HepG2 (cell line): Measurements from ENCODE around the gene RHBDF2. TPM values are rescaled to one million over a fixed set of nuclear protein-coding genes. Genes with fewer than 3 reads are reported as not detected.
A peak's percentile ranks its signal among the peaks of the same experiment; 100 is the strongest.

Source experiments
- ATAC-seq: fragments of 200-7000 bp; cut with Tn5 transposase; 3 replicates; pipeline ENCODE4 v1.9.1; 2020; ENCODE audit warnings: mild to moderate bottlenecking, moderate library complexity
- BruUV-seq: library from RNA; stranded (reverse); fragments of 400-500 nt; replicated peaks from 2 replicates; lab custom pipeline; 2021; lab: Mats Ljungman, UMichigan
- CTCF ChIA-PET: fragments of 300-600 bp; formaldehyde crosslinking; extraction: SDS; loops from one replicate; lab custom pipeline; 2021; ENCODE audit warnings: low total read pairs, inconsistent platforms, low intra/inter-chr PET ratio; lab: Yijun Ruan, JAX
- POLR2A ChIA-PET: fragments of 350-600 bp; sonication (Branson Sonifier 250); formaldehyde crosslinking; loops from one replicate; lab custom pipeline; 2020; ENCODE audit warnings: antibody characterized with exemption, inconsistent platforms; lab: Yijun Ruan, JAX
- DNase-seq: peaks from one replicate; pipeline ENCODE4 v3.0.0-alpha.2; 2015; ENCODE audit warnings: low spot score
- FAIRE-seq: peaks from 3 replicates; lab custom pipeline; 2011; peaks lifted over from hg19 to GRCh38; lab: Jason Lieb, UNC
- H2AFZ ChIP-seq: one replicate; pipeline ENCODE4 v1.6.1; 2011; ENCODE audit warnings: low read length, inconsistent platforms
- H3K27ac ChIP-seq: fragments of 300-600 bp; 3 replicates; pipeline ENCODE4 v1.8.0; 2011; ENCODE audit warnings: mixed run types, mild to moderate bottlenecking, mixed read lengths, low read length, inconsistent platforms; ENCODE audit not compliant: insufficient read depth; ENCODE audit errors: extremely low read length
- H3K27me3 ChIP-seq, 2 experiments: fragments of 200-600 bp in 1 of 2; 2 replicates in 1 of 2; 3 replicates in 1 of 2; pipeline versions ENCODE4 v1.6.0 to v1.8.0; 2011; ENCODE audit warnings: low read length in 2 of 2, mild to moderate bottlenecking in 2 of 2, moderate library complexity in 2 of 2, inconsistent platforms in 1 of 2; ENCODE audit not compliant: insufficient read depth in 2 of 2, control insufficient read depth in 1 of 2
- H3K36me3 ChIP-seq, 2 experiments: fragments of 200-600 bp in 1 of 2; replicated peaks in 1 of 2; 2 replicates in 1 of 2; 3 replicates in 1 of 2; pipeline versions ENCODE4 v1.5.1 to v1.8.0; 2011; ENCODE audit warnings: low read length in 2 of 2, inconsistent platforms in 1 of 2; ENCODE audit not compliant: insufficient read depth in 2 of 2, control insufficient read depth in 1 of 2
- H3K4me1 ChIP-seq: 2 replicates; pipeline ENCODE4 v1.5.1; 2012; ENCODE audit warnings: low read length, inconsistent platforms; ENCODE audit not compliant: insufficient read depth
- H3K4me2 ChIP-seq: 2 replicates; pipeline ENCODE4 v1.6.0; 2011; ENCODE audit warnings: low read depth, low read length, inconsistent platforms
- H3K4me3 ChIP-seq, 3 experiments: fragments of 200-600 bp in 1 of 3; sonication (generic), shearing (Covaris generic) in 1 of 3; replicated peaks in 1 of 3; 2 replicates each; pipeline ENCODE4 v1.5.1; 2011 to 2016; ENCODE audit warnings: low read length in 3 of 3, inconsistent platforms in 2 of 3, low read depth in 2 of 3, mild to moderate bottlenecking in 2 of 3, control low read depth in 1 of 3, mixed read lengths in 1 of 3; ENCODE audit not compliant: insufficient read depth in 1 of 3
- H3K79me2 ChIP-seq: one replicate; pipeline ENCODE4 v1.6.1; 2011; ENCODE audit warnings: low read length, inconsistent platforms; ENCODE audit not compliant: insufficient read depth
- H3K9ac ChIP-seq: 2 replicates; pipeline ENCODE4 v1.6.0; 2011; ENCODE audit warnings: mild to moderate bottlenecking, low read depth, low read length, inconsistent platforms; ENCODE audit not compliant: insufficient read depth
- H3K9me3 ChIP-seq: 2 replicates; pipeline ENCODE4 v1.5.1; 2012; ENCODE audit warnings: mild to moderate bottlenecking, low read length
- H4K20me1 ChIP-seq: 2 replicates; pipeline ENCODE4 v1.6.0; 2011; ENCODE audit warnings: inconsistent platforms, mild to moderate bottlenecking, low read length, moderate library complexity; ENCODE audit not compliant: insufficient read depth
- AKAP8 ChIP-seq: sonication (generic); formaldehyde crosslinking; IDR thresholded peaks from 2 replicates; pipeline ENCODE4 v1.5.1; 2020; ENCODE audit warnings: mild to moderate bottlenecking, missing genetic modification reagents
- GTF3A ChIP-seq: sonication (generic); formaldehyde crosslinking; conservative IDR thresholded peaks from 2 replicates; pipeline ENCODE4 v1.4.0; 2020; ENCODE audit warnings: mild to moderate bottlenecking, missing genetic modification reagents
- JUND ChIP-seq: sonication (generic); formaldehyde crosslinking; IDR thresholded peaks from 2 replicates; pipeline ENCODE4 v1.8.0; 2022; ENCODE audit warnings: mild to moderate bottlenecking, missing genetic modification reagents
- NFKB2 ChIP-seq: sonication (generic); formaldehyde crosslinking; IDR thresholded peaks from 2 replicates; pipeline ENCODE4 v1.4.0; 2020; ENCODE audit warnings: missing genetic modification reagents, borderline replicate concordance
- SPEN ChIP-seq: sonication (generic); formaldehyde crosslinking; IDR thresholded peaks from 2 replicates; pipeline ENCODE4 v1.5.1; 2020; ENCODE audit warnings: low read depth, mild to moderate bottlenecking, missing genetic modification reagents
- WGBS: methylation state at CpG from one replicate; pipeline ENCODE4 v1.1.6; 2017; ENCODE audit warnings: low lambda C conversion rate; 5-methylcytosine and 5-hydroxymethylcytosine counted together
- in situ Hi-C: cut with HindIII; loops from 2 replicates; pipeline ENCODE4 v1.10.0; 2017; ENCODE audit warnings: low pct_unique_long_range_greater_than_20kb; ENCODE audit not compliant: extremely low pct_ligation_motif_present
- intact Hi-C: fragments of 100-400 bp; cut with micrococcal nuclease; formaldehyde crosslinking; loops from one replicate; pipeline ENCODE4 v1.10.0; 2022; ENCODE audit not compliant: unreplicated experiment
- polyA plus RNA-seq, 8 experiments: library from polyadenylated mRNA; depleted of rRNA in 3 of 8; stranded (reverse) in 7 of 8; unstranded in 1 of 8; fragments of >200 nt; fragmentation: Illumina TruSeq in 4 of 8; extraction: Trizol in 4 of 8; gene quantifications; 2 replicates each; pipeline versions ENCODE4 v1.2.1 to v1.2.3, GENCODE V29; 2011 to 2016; ENCODE audit warnings: low read depth in 4 of 8, missing spikeins in 1 of 8, mixed read lengths in 1 of 8; ENCODE audit not compliant: insufficient read depth in 1 of 8
- total RNA-seq, 5 experiments: library from RNA; depleted of rRNA; stranded (reverse); fragments of >200 nt; fragmentation: Illumina TruSeq; extraction: Trizol; gene quantifications; 2 replicates each; pipeline ENCODE4 v1.2.3, GENCODE V29; 2016; ENCODE audit warnings: low read depth in 1 of 5
- TF ChIP-seq, protein P1 (sequence below): sonication (generic); formaldehyde crosslinking; IDR thresholded peaks from 2 replicates; pipeline ENCODE4 v1.4.0; 2020; ENCODE audit warnings: missing genetic modification reagents
- TF ChIP-seq, protein P2 (sequence below): sonication (generic); formaldehyde crosslinking; IDR thresholded peaks from 2 replicates; pipeline ENCODE4 v1.4.0; 2020; ENCODE audit warnings: missing genetic modification reagents

The RHBDF2 gene
- total and polyA plus RNA-seq, 2 of the 13 experiments (the other 11 are each of a cell fraction or from before 2014, with no cell fraction given) = 7.8 to 24.2 TPM

DNA sequence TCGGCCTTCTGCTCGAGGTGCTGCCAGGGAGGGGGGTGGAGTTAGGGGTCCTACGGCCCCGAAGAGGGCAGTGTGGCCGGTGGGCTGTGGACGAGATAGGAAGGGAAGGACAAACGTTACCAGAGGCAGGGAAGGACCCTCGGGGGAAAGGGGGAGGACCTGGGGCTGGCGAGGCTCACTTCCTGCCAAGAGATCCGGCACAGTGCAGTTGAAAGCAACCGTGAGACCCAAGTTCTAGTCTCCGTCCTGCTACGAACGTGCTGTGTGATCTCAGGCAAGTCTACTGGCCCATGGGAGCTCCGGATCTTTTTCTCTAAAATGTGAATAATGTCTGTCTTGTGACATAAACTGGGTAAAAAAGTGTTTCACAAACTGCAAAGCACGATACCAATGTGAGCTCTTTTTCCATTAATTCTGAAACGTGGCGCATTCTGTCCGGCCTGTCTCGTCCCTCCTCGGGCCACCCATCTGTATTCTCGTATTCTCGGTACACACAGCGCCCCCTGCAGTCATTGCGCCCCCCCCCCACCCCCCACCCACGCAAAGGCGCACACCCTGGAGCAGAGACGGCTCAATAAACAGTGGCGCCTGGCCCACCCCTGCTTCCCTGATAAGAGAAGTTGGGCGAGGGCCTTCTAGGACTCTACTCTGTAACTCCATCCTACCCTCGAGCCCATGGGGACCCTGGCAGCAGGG lies 27.5 kb upstream of the RHBDF2 start:
- H2AFZ ChIP-seq = no peak overlapping the region
- no peaks in the 10 kb centered on the region for H3K27me3 ChIP-seq
- FAIRE-seq (no peak), DNase-seq (no peak), ATAC-seq (no peak)
- no peaks in the 10 kb centered on the region for H3K79me2 ChIP-seq
- ChIA-PET POLR2A (interaction anchor here (2.1 to 4.0 kb wide), 3 partner anchors 23 to 30 kb away, joined by 12 to 19 read pairs (median 14); no protein-coding TSS in a partner anchor), CTCF (no interaction called here)
- in situ Hi-C loops = no loop called here
- 82% methylated on average over 31 of the region's 31 CpGs for WGBS
- peak overlapping the region; percentile 48; the same call in 1 of the 2 replicates for H3K4me2 ChIP-seq
- BruUV-seq = TSS peak; percentile 30
- H3K36me3 ChIP-seq = no peaks in the 10 kb centered on the region
- H3K9ac ChIP-seq = 0 out of 2 replicates have a peak overlapping the region, but pooled peaks have one; percentile 8
- intact Hi-C loops = no loop called here
- H3K4me3 ChIP-seq = no peak overlapping the region
- H3K27ac ChIP-seq = peak overlapping the region; percentile 60
- TF ChIP-seq, protein P1, sequence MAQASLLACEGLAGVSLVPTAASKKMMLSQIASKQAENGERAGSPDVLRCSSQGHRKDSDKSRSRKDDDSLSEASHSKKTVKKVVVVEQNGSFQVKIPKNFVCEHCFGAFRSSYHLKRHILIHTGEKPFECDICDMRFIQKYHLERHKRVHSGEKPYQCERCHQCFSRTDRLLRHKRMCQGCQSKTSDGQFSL (CRISPR knock-in tag) = peak; percentile 74; the same call in 1 of the 2 replicates
- TF ChIP-seq JUND (CRISPR knock-in tag) (no peak), AKAP8 (CRISPR knock-in tag) (0 out of 2 replicates have a peak, but pooled peaks have one; percentile 36), SPEN (CRISPR knock-in tag) (0 out of 2 replicates have a peak, but pooled peaks have one; percentile 21), GTF3A (CRISPR knock-in tag) (no peak), NFKB2 (CRISPR knock-in tag) (0 out of 2 replicates have a peak, but pooled peaks have one; percentile 28)
- TF ChIP-seq, protein P2, sequence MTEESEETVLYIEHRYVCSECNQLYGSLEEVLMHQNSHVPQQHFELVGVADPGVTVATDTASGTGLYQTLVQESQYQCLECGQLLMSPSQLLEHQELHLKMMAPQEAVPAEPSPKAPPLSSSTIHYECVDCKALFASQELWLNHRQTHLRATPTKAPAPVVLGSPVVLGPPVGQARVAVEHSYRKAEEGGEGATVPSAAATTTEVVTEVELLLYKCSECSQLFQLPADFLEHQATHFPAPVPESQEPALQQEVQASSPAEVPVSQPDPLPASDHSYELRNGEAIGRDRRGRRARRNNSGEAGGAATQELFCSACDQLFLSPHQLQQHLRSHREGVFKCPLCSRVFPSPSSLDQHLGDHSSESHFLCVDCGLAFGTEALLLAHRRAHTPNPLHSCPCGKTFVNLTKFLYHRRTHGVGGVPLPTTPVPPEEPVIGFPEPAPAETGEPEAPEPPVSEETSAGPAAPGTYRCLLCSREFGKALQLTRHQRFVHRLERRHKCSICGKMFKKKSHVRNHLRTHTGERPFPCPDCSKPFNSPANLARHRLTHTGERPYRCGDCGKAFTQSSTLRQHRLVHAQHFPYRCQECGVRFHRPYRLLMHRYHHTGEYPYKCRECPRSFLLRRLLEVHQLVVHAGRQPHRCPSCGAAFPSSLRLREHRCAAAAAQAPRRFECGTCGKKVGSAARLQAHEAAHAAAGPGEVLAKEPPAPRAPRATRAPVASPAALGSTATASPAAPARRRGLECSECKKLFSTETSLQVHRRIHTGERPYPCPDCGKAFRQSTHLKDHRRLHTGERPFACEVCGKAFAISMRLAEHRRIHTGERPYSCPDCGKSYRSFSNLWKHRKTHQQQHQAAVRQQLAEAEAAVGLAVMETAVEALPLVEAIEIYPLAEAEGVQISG (CRISPR knock-in tag) = 0 out of 2 replicates have a peak, but pooled peaks have one; percentile 13
- peaks cover 91% of the 10 kb centered on the region for H3K4me1 ChIP-seq
- H4K20me1 ChIP-seq = no peaks in the 10 kb centered on the region
- H3K9me3 ChIP-seq = no peaks in the 10 kb centered on the region
